ENCODE measurements around the gene NIPAL3.
"Not testable (repeated sequence)": the region's sequence is repeated elsewhere in the genome, so short reads cannot be mapped to it uniquely, and the experiment has no call there.

Gene NIPAL3

GRCh38 chr1:24446446-24446845, 30.8 kb downstream of the NIPAL3 start:
- not testable (repeated sequence) for H3K27ac Mint-ChIP-seq; H3K9me3 Mint-ChIP-seq; H3K4me3 Mint-ChIP-seq; H3K4me1 Mint-ChIP-seq (ENCODE audit: low read depth); H3K27me3 Mint-ChIP-seq (ENCODE audit: low read depth)
- peaks cover 34% of the 10 kb centered on the region for H3K36me3 Mint-ChIP-seq (ENCODE audit: low read depth)

GRCh38 chr1:24450316-24450715, 34.7 kb downstream of the NIPAL3 start:
- Mint-ChIP-seq H3K27me3 (ENCODE audit: low read depth) (no peaks in the 10 kb centered on the region), H3K4me3 (no peak overlapping the region), H3K9me3 (no peaks in the 10 kb centered on the region), H3K36me3 (ENCODE audit: low read depth) (peaks cover 47% of the 10 kb centered on the region), H3K4me1 (ENCODE audit: low read depth) (no peaks in the 10 kb centered on the region), H3K27ac (no peak overlapping the region)

GRCh38 chr1:24450857-24451397, 35.3 kb downstream of the NIPAL3 start:
- Mint-ChIP-seq H3K9me3 (no peaks in the 10 kb centered on the region), H3K27me3 (ENCODE audit: low read depth) (no peaks in the 10 kb centered on the region), H3K4me3 (no peak overlapping the region), H3K27ac (no peak overlapping the region), H3K36me3 (ENCODE audit: low read depth) (peaks cover 45% of the 10 kb centered on the region), H3K4me1 (ENCODE audit: low read depth) (no peaks in the 10 kb centered on the region)

GRCh38 chr1:24451746-24452145, 36.1 kb downstream of the NIPAL3 start:
- H3K36me3 Mint-ChIP-seq (ENCODE audit: low read depth): peaks cover 43% of the 10 kb centered on the region
- no peak overlapping the region for H3K27ac Mint-ChIP-seq
- H3K9me3 Mint-ChIP-seq: no peaks in the 10 kb centered on the region
- H3K4me1 Mint-ChIP-seq (ENCODE audit: low read depth): no peaks in the 10 kb centered on the region
- no peaks in the 10 kb centered on the region for H3K27me3 Mint-ChIP-seq (ENCODE audit: low read depth)
- H3K4me3 Mint-ChIP-seq: no peak overlapping the region

- Mint-ChIP-seq H3K36me3 (ENCODE audit: low read depth) (peaks cover 43% of the 10 kb centered on the region), H3K4me3 (no peak overlapping the region), H3K9me3 (no peaks in the 10 kb centered on the region), H3K27ac (no peak overlapping the region), H3K4me1 (ENCODE audit: low read depth) (no peaks in the 10 kb centered on the region), H3K27me3 (ENCODE audit: low read depth) (no peaks in the 10 kb centered on the region)
Observed at GRCh38 chr1:24452922-24453485, 37.4 kb downstream of the NIPAL3 start.

GRCh38 chr1:24454673-24455072, 39.1 kb downstream of the NIPAL3 start:
- no peaks in the 10 kb centered on the region for H3K9me3 Mint-ChIP-seq
- no peaks in the 10 kb centered on the region for H3K4me1 Mint-ChIP-seq (ENCODE audit: low read depth)
- no peaks in the 10 kb centered on the region for H3K27me3 Mint-ChIP-seq (ENCODE audit: low read depth)
- H3K36me3 Mint-ChIP-seq (ENCODE audit: low read depth): peaks cover 57% of the 10 kb centered on the region
- no peak overlapping the region for H3K27ac Mint-ChIP-seq
- no peak overlapping the region for H3K4me3 Mint-ChIP-seq

- Mint-ChIP-seq H3K4me1 (ENCODE audit: low read depth) (no peaks in the 10 kb centered on the region), H3K4me3 (no peak overlapping the region), H3K9me3 (peaks cover under 1% of the 10 kb centered on the region), H3K27me3 (ENCODE audit: low read depth) (no peaks in the 10 kb centered on the region), H3K27ac (no peak overlapping the region), H3K36me3 (ENCODE audit: low read depth) (peaks cover 59% of the 10 kb centered on the region)
Observed at GRCh38 chr1:24455272-24455671, 39.7 kb downstream of the NIPAL3 start.

- Mint-ChIP-seq H3K36me3 (ENCODE audit: low read depth) (peaks cover 63% of the 10 kb centered on the region), H3K9me3 (peaks cover 12% of the 10 kb centered on the region), H3K4me1 (ENCODE audit: low read depth) (peaks cover 1% of the 10 kb centered on the region), H3K27ac (no peak overlapping the region), H3K27me3 (ENCODE audit: low read depth) (no peaks in the 10 kb centered on the region), H3K4me3 (no peak overlapping the region)
Observed at GRCh38 chr1:24457866-24458265, 42.3 kb downstream of the NIPAL3 start.

- H3K27ac Mint-ChIP-seq: no peak overlapping the region
- no peak overlapping the region for H3K4me3 Mint-ChIP-seq
- H3K27me3 Mint-ChIP-seq (ENCODE audit: low read depth): no peaks in the 10 kb centered on the region
- H3K9me3 Mint-ChIP-seq: peaks cover 12% of the 10 kb centered on the region
- H3K4me1 Mint-ChIP-seq (ENCODE audit: low read depth): peaks cover 6% of the 10 kb centered on the region
- peaks cover 62% of the 10 kb centered on the region for H3K36me3 Mint-ChIP-seq (ENCODE audit: low read depth)
Observed at GRCh38 chr1:24459551-24460266, 44.1 kb downstream of the NIPAL3 start.

GRCh38 chr1:24462128-24462527, 46.5 kb downstream of the NIPAL3 start:
- not testable (repeated sequence) for H3K27me3 Mint-ChIP-seq (ENCODE audit: low read depth); H3K4me1 Mint-ChIP-seq (ENCODE audit: low read depth); H3K4me3 Mint-ChIP-seq; H3K27ac Mint-ChIP-seq
- H3K9me3 Mint-ChIP-seq: peaks cover 12% of the 10 kb centered on the region
- peaks cover 67% of the 10 kb centered on the region for H3K36me3 Mint-ChIP-seq (ENCODE audit: low read depth)

GRCh38 chr1:24463776-24464735, 48.5 kb downstream of the NIPAL3 start:
- Mint-ChIP-seq H3K9me3 (peaks cover 12% of the 10 kb centered on the region), H3K36me3 (ENCODE audit: low read depth) (peaks cover 65% of the 10 kb centered on the region), H3K27ac (no peak overlapping the region), H3K4me1 (ENCODE audit: low read depth) (peaks cover 9% of the 10 kb centered on the region), H3K4me3 (no peak overlapping the region), H3K27me3 (ENCODE audit: low read depth) (no peaks in the 10 kb centered on the region)

GRCh38 chr1:24465099-24465498, 49.5 kb downstream of the NIPAL3 start:
- H3K27me3 Mint-ChIP-seq (ENCODE audit: low read depth): no peaks in the 10 kb centered on the region
- H3K4me1 Mint-ChIP-seq (ENCODE audit: low read depth): peaks cover 9% of the 10 kb centered on the region
- H3K27ac Mint-ChIP-seq: no peak overlapping the region
- H3K36me3 Mint-ChIP-seq (ENCODE audit: low read depth): peaks cover 62% of the 10 kb centered on the region
- H3K9me3 Mint-ChIP-seq: peaks cover 12% of the 10 kb centered on the region
- no peak overlapping the region for H3K4me3 Mint-ChIP-seq

- H3K36me3 Mint-ChIP-seq (ENCODE audit: low read depth): peaks cover 57% of the 10 kb centered on the region
- H3K27ac Mint-ChIP-seq: no peak overlapping the region
- H3K4me1 Mint-ChIP-seq (ENCODE audit: low read depth): peaks cover 9% of the 10 kb centered on the region
- peaks cover 8% of the 10 kb centered on the region for H3K9me3 Mint-ChIP-seq
- no peak overlapping the region for H3K4me3 Mint-ChIP-seq
- H3K27me3 Mint-ChIP-seq (ENCODE audit: low read depth): no peaks in the 10 kb centered on the region
Observed at GRCh38 chr1:24465638-24466037, 50.0 kb downstream of the NIPAL3 start.

GRCh38 chr1:24468685-24469316, 53.2 kb downstream of the NIPAL3 start:
- no peak overlapping the region for H3K4me3 Mint-ChIP-seq
- no peaks in the 10 kb centered on the region for H3K9me3 Mint-ChIP-seq
- H3K27me3 Mint-ChIP-seq (ENCODE audit: low read depth): no peaks in the 10 kb centered on the region
- peaks cover 8% of the 10 kb centered on the region for H3K4me1 Mint-ChIP-seq (ENCODE audit: low read depth)
- no peak overlapping the region for H3K27ac Mint-ChIP-seq
- H3K36me3 Mint-ChIP-seq (ENCODE audit: low read depth): peaks cover 41% of the 10 kb centered on the region

Data from T-helper 1 cell treated with Interleukin-12 subunit alpha and Interleukin-12 subunit beta and Interleukin-4 antibody, amounts not matched to agents 30 μg/mL and 1 μg/mL, for 36 hours (primary cell).